ENCODE measurements around the gene PLCXD1.

PLCXD1 gene

GRCh38 chrX:312621-313331 is 31.6 kb downstream of the PLCXD1 start:
- Histone ChIP-seq H2AFZ (ENCODE audit: low read depth, low read length) (no peak overlapping the region), H3K4me3 (ENCODE audit: low read depth in 1 of 2, low read length in 2 of 2) (no peak overlapping the region), H3K9ac (ENCODE audit: low read depth, low read length) (no peak overlapping the region), H3K27ac (ENCODE audit: low read length) (no peak overlapping the region), H3K4me2 (ENCODE audit: insufficient read depth, low read length) (no peak overlapping the region), H3K9me3 (ENCODE audit: insufficient read depth, low read length, severe bottlenecking) (no peaks in the 10 kb centered on the region), H3K27me3 (ENCODE audit: insufficient read depth, low read length, poor library complexity) (no peaks in the 10 kb centered on the region), H3K4me1 (ENCODE audit: insufficient read depth, low read length) (peaks cover 17% of the 10 kb centered on the region), H4K20me1 (ENCODE audit: insufficient read depth, low read length) (peaks cover 52% of the 10 kb centered on the region), H3K36me3 (ENCODE audit: insufficient read depth, low read length) (peaks cover 76% of the 10 kb centered on the region), H3K79me2 (ENCODE audit: insufficient read depth, low read length) (peaks cover 19% of the 10 kb centered on the region)
- TF ChIP-seq CTCF (IDR thresholded peaks at IDR 0.05; ENCODE audit: borderline replicate concordance, extremely low read depth, low read length, poor library complexity, severe bottlenecking) = no peak
- no peak for TF ChIP-seq EZH2 (IDR thresholded peaks at IDR 0.05; ENCODE audit: borderline replicate concordance, low read depth, low read length, severe bottlenecking)
- DNase-seq (no peak), ATAC-seq (ENCODE audit: insufficient read depth, low read depth) (no peak)

- H3K27me3 ChIP-seq (ENCODE audit: insufficient read depth, low read length, poor library complexity) = no peaks in the 10 kb centered on the region
- no peak overlapping the region for H3K27ac ChIP-seq (ENCODE audit: low read length)
- DNase-seq = no peak
- TF ChIP-seq CTCF (IDR thresholded peaks at IDR 0.05; ENCODE audit: borderline replicate concordance, extremely low read depth, low read length, poor library complexity, severe bottlenecking) = no peak
- no peak for TF ChIP-seq EZH2 (IDR thresholded peaks at IDR 0.05; ENCODE audit: borderline replicate concordance, low read depth, low read length, severe bottlenecking)
- H3K79me2 ChIP-seq (ENCODE audit: insufficient read depth, low read length) = peaks cover 21% of the 10 kb centered on the region
- H3K9me3 ChIP-seq (ENCODE audit: insufficient read depth, low read length, severe bottlenecking) = no peaks in the 10 kb centered on the region
- no peak overlapping the region for H3K4me3 ChIP-seq (ENCODE audit: low read depth in 1 of 2, low read length in 2 of 2)
- peaks cover 19% of the 10 kb centered on the region for H3K4me1 ChIP-seq (ENCODE audit: insufficient read depth, low read length)
- no peak overlapping the region for H2AFZ ChIP-seq (ENCODE audit: low read depth, low read length)
- H3K4me2 ChIP-seq (ENCODE audit: insufficient read depth, low read length) = no peak overlapping the region
- H3K36me3 ChIP-seq (ENCODE audit: insufficient read depth, low read length) = peaks cover 70% of the 10 kb centered on the region
- no peak overlapping the region for H3K9ac ChIP-seq (ENCODE audit: low read depth, low read length)
- ATAC-seq (ENCODE audit: insufficient read depth, low read depth) = no peak
- peaks cover 48% of the 10 kb centered on the region for H4K20me1 ChIP-seq (ENCODE audit: insufficient read depth, low read length)
Measured at GRCh38 chrX:313546-313945, 32.4 kb downstream of the PLCXD1 start.

- H3K4me1 ChIP-seq (ENCODE audit: insufficient read depth, low read length) = peaks cover 19% of the 10 kb centered on the region
- no peak overlapping the region for H3K4me3 ChIP-seq (ENCODE audit: low read depth in 1 of 2, low read length in 2 of 2)
- H3K36me3 ChIP-seq (ENCODE audit: insufficient read depth, low read length) = peaks cover 66% of the 10 kb centered on the region
- ATAC-seq (ENCODE audit: insufficient read depth, low read depth) (no peak), DNase-seq (no peak)
- H4K20me1 ChIP-seq (ENCODE audit: insufficient read depth, low read length) = peaks cover 47% of the 10 kb centered on the region
- no peak overlapping the region for H3K9ac ChIP-seq (ENCODE audit: low read depth, low read length)
- no peak overlapping the region for H3K27ac ChIP-seq (ENCODE audit: low read length)
- H3K4me2 ChIP-seq (ENCODE audit: insufficient read depth, low read length) = no peak overlapping the region
- TF ChIP-seq EZH2 (IDR thresholded peaks at IDR 0.05; ENCODE audit: borderline replicate concordance, low read depth, low read length, severe bottlenecking) (no peak), CTCF (IDR thresholded peaks at IDR 0.05; ENCODE audit: borderline replicate concordance, extremely low read depth, low read length, poor library complexity, severe bottlenecking) (no peak)
- H3K9me3 ChIP-seq (ENCODE audit: insufficient read depth, low read length, severe bottlenecking) = no peaks in the 10 kb centered on the region
- peaks cover 21% of the 10 kb centered on the region for H3K79me2 ChIP-seq (ENCODE audit: insufficient read depth, low read length)
- H3K27me3 ChIP-seq (ENCODE audit: insufficient read depth, low read length, poor library complexity) = no peaks in the 10 kb centered on the region
- no peak overlapping the region for H2AFZ ChIP-seq (ENCODE audit: low read depth, low read length)
Measured at GRCh38 chrX:314049-314448, 32.9 kb downstream of the PLCXD1 start.

Measured in DND-41 (cell line).